ENCODE data around the gene SETD4.
A peak's percentile ranks its signal among the peaks of the same experiment; 100 is the strongest.

SETD4 gene

DNA sequence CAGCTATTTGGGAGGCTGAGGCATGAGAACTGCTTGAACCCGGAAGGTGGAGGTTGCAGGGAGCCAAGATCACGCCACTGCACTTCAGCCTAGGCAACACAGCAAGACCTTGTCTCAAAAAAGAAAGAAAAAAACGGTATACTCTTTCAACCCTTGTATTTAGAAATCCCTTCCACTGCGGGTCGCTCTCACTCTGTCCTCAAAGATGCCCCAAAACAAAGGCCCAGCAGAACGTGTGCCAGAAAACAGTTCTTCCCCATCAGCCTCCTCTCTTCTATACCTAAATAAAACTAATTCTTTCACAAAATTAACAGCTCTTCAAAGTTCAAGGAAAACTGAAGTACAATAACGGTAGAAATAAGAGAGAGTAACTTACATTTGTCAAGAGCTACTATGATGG, 13.2 kb downstream of the SETD4 start:
- DNase-seq (ENCODE audit: low spot score): no peak

- DNase-seq (ENCODE audit: low spot score): no peak
Observed at GRCh38 chr21:36045993-36046392, 14.3 kb downstream of the SETD4 start.

DNA sequence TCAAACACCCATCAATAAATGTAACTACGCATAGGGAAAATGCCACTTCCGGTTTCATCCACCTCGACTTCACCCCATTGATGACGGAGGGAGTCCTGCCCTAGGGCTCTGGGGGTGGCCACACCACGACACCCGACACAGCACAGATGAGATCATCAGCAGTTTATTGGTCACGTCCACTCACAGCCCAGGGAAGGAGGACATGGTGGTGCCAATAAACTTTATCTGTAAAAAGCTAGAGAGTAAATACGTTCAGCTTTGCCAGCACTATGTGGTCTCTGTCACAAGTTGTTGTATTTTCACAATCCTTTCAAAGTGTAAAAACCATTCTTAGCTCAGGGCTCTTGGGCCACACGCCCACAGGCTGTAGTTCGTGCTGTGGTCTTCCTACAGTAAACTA, 16.3 kb downstream of the SETD4 start:
- no peak for DNase-seq (ENCODE audit: low spot score)

DNA sequence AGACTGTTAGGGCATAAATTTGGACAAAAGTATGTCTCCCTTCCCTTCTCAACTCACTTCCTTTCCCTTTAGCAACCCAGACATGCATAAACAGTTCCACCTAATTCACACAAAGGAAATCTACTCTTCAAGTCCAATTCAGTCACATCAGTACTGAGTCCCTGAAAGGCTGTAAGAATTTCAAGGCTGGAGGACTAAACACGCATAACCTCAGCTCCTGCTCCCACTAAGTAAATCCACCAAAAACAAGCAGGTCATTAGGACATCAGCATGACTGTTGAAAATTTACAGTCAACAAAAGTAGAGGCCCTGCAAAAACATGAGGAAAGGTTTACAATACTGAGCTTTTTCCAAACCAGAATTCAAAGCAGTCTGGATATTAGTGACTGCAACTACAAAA, 18.4 kb downstream of the SETD4 start:
- DNase-seq (ENCODE audit: low spot score): no peak

- DNase-seq (ENCODE audit: low spot score): no peak
Observed at GRCh38 chr21:36040389-36040788, 19.9 kb downstream of the SETD4 start.

DNA sequence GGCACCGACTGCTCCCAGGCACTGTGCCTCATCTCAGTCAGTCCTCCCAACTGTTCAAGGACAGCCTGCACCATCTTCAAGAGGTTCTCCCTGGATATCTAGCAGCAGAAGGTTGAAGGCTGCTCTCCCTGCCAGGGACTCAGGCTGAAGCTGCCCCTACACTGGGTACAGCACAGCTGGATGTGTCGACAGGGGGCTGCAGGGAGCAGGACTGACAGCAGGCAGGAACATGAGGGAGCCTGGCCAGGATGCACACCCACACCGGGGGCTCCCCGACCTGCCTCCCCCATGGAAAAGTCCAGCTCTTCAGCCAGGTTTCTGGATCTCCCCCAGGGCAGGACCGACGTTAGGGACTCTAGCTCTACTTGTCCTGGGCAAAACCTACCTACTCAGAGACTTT, 20.5 kb downstream of the SETD4 start:
- no peak for DNase-seq (ENCODE audit: low spot score)

GRCh38 chr21:36038701-36039497, 21.4 kb downstream of the SETD4 start:
- no peak for DNase-seq (ENCODE audit: low spot score)

DNA sequence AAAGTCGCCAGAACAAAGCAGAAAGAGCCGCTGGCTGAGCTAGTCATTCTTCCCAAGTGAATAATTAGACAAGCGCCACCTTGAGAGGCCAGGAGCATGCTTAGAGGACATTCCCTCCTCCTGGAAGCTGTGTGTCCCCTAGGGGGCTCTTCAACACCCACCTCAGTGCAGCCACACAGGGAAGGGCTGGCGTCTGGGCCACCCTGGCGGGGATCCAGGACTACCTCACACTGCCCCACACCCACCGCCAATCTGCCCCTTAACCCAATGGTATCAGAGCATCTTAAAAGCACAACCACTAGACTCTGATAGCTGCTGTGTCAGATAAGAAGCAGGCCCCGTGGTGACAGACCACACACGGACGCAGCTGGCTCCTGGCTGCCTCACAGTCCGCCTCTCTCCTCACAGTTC, 24.9 kb downstream of the SETD4 start:
- DNase-seq (ENCODE audit: low spot score): peak; percentile 95

DNA sequence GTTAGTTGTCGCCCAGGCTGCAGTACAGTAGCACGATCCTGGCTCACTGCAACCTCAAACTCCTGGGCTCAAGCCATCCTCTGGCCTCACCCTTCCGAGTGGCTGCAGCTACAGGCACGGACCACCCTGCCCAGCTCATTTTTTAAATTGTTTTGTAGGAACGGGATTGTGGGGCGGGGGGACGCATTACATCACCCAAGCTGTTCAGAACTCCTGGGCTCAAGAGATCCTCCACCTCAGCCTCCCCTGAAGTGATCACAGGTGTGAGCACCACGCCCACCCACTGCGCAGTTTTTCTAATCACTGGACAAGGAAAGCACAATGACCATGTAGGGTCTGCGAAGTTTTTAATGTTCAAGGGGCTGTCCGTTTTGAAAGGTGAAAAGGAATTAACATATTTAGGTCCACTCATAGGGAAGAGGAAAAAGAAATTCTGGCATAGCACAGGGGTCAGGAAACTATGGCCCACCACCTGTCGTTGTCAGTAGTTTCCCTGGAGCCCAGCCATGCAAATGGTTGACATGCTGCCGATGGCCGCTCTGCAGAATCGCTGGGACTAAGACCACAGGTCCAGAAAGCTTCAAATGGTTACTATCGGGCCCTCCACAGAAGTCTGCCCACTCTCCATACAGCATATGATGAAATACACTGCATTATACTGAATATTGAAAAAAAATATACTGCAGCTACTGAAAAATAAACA, 26.0 kb downstream of the SETD4 start:
- DNase-seq (ENCODE audit: low spot score): no peak

- DNase-seq (ENCODE audit: low spot score): no peak
Observed at GRCh38 chr21:36032647-36033406, 27.5 kb downstream of the SETD4 start.

- peak; percentile 32 for DNase-seq (ENCODE audit: low spot score)
Observed at GRCh38 chr21:36030581-36031189, 29.6 kb downstream of the SETD4 start.

GRCh38 chr21:36029309-36029708, 31.0 kb downstream of the SETD4 start:
- DNase-seq (ENCODE audit: low spot score): no peak

GRCh38 chr21:36028127-36029069, 31.9 kb downstream of the SETD4 start:
- peak; percentile 66 for DNase-seq (ENCODE audit: low spot score)

DNA sequence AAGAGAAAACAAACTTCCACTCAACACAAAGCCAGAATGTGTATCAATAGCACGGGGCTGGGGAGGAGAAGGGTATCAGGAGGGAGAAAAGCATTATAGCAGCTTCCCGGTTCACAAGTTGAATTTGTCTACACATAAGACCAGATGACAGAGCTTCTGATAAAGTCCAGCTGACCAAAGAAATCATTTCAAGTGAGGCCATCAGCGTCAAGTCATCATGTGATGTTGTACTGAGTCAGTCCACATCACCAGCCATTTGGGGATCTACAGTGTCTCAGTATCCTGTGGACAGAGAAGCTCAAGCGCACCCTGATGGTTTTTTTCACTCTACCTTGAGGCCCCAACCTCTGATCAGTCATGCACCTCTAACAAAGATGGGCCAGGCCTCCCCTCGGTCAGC, 33.0 kb downstream of the SETD4 start:
- DNase-seq (ENCODE audit: low spot score): no peak

- no peak for DNase-seq (ENCODE audit: low spot score)
Observed at GRCh38 chr21:36024782-36025181, 35.5 kb downstream of the SETD4 start.

DNA sequence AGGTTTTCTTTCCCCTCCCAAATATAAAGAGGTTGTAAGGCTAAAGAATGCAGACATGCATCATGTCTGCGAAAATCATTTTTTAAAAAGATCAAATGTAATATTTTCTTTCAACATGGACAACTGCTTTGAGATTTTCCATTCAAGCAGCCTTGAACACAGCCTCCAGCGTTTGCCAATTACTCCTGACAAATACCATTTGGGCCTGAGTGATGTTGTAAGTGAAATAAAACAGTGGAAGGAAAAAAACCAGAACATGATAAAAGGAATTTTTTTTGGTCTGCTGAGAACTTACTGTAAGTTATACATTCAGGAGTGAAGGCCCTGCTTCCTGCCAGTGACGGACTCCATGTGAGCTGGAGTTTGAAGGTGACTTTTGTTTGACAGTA, 37.2 kb downstream of the SETD4 start:
- DNase-seq (ENCODE audit: low spot score): no peak

GRCh38 chr21:36022427-36023091, 37.8 kb downstream of the SETD4 start:
- DNase-seq (ENCODE audit: low spot score): no peak

DNA sequence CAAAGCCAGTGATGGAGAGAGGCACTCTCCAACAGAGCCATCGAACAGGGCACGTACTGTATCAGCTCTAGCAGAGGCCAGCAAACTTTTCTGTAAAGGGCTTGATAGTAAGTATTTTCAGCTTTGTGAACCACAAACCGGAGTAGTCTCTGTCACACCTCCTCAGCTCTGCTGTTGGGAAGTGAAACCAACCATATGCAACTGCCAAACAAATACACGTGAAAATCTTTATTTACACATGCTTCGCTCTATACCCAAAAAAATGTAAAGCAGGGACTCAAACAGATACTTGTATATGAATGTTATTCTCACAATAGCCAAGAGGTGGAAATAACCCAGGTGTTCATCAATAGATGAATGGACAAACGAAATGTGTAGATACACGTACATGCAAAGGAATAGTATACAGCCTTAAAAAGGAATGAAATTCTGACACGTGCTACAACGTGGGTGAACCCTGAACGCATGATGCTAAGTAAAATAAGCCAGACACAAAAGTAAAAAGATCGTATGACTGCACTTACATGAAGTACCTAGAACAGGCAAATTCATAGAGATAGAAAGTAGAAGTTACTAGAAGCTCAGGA, 39.0 kb downstream of the SETD4 start:
- no peak for DNase-seq (ENCODE audit: low spot score)

DNA sequence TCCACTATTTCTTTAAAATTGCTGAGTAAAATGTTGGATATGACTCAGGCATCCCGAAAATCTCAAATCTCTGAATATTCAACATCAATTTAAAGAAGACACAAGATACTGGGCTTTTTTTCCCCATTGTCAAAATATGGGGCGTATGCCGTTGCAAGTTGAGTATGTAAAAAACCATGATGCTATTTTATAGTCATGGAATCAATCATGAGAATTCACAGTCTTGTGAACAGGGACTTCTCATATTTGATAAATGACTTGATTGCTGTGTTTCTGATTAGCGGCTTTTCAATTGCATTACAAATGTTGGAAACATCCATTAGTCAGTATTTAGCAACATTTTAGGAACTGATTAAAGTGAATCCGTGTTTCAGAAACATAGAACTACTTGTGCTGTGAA, 45.3 kb downstream of the SETD4 start:
- no peak for DNase-seq (ENCODE audit: low spot score)

GRCh38 chr21:36010801-36011200, 49.5 kb downstream of the SETD4 start:
- DNase-seq (ENCODE audit: low spot score): no peak
